LNCAP (cell line): ENCODE data around the gene STARD3NL.

Source experiments
- CTCF ChIP-seq: fragments of 450-650 bp; IDR thresholded peaks from 2 replicates; pipeline ENCODE4 v1.5.1; 2017; ENCODE audit warnings: mild to moderate bottlenecking

STARD3NL gene

GRCh38 chr7:38178004-38178694 lies at the start of gene STARD3NL:
TSS of gene STARD3NL (plus strand) at chr7:38178245. CDS start at chr7:38207505, 29,260 bp downstream.
- no peak for TF ChIP-seq CTCF

- TF ChIP-seq CTCF, result no peak
Observed at GRCh38 chr7:38129162-38129561, 48.9 kb upstream of the STARD3NL start.

GRCh38 chr7:38129579-38129978 lies 48.5 kb upstream of the STARD3NL start:
- no peak for TF ChIP-seq CTCF

- no peak for TF ChIP-seq CTCF
Observed at GRCh38 chr7:38138171-38138570, 39.9 kb upstream of the STARD3NL start.

- no peak for TF ChIP-seq CTCF
Observed at GRCh38 chr7:38141187-38141586, 36.9 kb upstream of the STARD3NL start.

GRCh38 chr7:38142736-38143135 lies 35.3 kb upstream of the STARD3NL start:
- no peak for TF ChIP-seq CTCF

GRCh38 chr7:38147005-38147404 lies 31.0 kb upstream of the STARD3NL start:
- TF ChIP-seq CTCF, result no peak

GRCh38 chr7:38151556-38151955 lies 26.5 kb upstream of the STARD3NL start:
- TF ChIP-seq CTCF, result no peak
